Osteoblast (primary cell): ENCODE data around the gene RBM15B. TPM values are rescaled to one million over a fixed set of nuclear protein-coding genes. Genes with fewer than 3 reads are reported as not detected.

Experiments
- DNase-seq: peaks from one replicate; pipeline ENCODE4 v3.0.0; 2011; ENCODE audit warnings: low spot score, mixed read lengths; ENCODE audit not compliant: insufficient read length; ENCODE audit errors: missing footprints
- H2AFZ ChIP-seq: 2 replicates; pipeline ENCODE4 v1.6.0; 2011; ENCODE audit warnings: mild to moderate bottlenecking, low read length
- H3K27ac ChIP-seq: 2 replicates; pipeline ENCODE4 v1.5.1; 2011; ENCODE audit warnings: mild to moderate bottlenecking, low read depth, low read length, moderate library complexity
- H3K27me3 ChIP-seq: 2 replicates; pipeline ENCODE4 v1.6.0; 2012; ENCODE audit warnings: mild to moderate bottlenecking, control low read depth, inconsistent platforms, low read length, moderate library complexity; ENCODE audit not compliant: insufficient read depth
- H3K36me3 ChIP-seq: 2 replicates; pipeline ENCODE4 v1.5.1; 2011; ENCODE audit warnings: mild to moderate bottlenecking, low read length, control low read depth, moderate library complexity; ENCODE audit not compliant: insufficient read depth
- H3K4me1 ChIP-seq: 2 replicates; pipeline ENCODE4 v1.5.1; 2011; ENCODE audit warnings: mild to moderate bottlenecking, low read length, control low read depth, moderate library complexity; ENCODE audit not compliant: insufficient read depth
- H3K4me2 ChIP-seq: 2 replicates; pipeline ENCODE4 v1.6.0; 2011; ENCODE audit warnings: mild to moderate bottlenecking, low read length; ENCODE audit not compliant: insufficient read depth
- H3K4me3 ChIP-seq: fragments of 200-600 bp; sonication (generic); 3 replicates; pipeline ENCODE4 v1.5.1; 2012; ENCODE audit warnings: mild to moderate bottlenecking, low read length, inconsistent platforms; ENCODE audit not compliant: insufficient read depth
- H3K79me2 ChIP-seq: 2 replicates; pipeline ENCODE4 v1.6.0; 2012; ENCODE audit warnings: mild to moderate bottlenecking, low read length, control low read depth, inconsistent platforms; ENCODE audit not compliant: insufficient read depth
- H3K9me3 ChIP-seq: 2 replicates; pipeline ENCODE4 v1.5.1; 2011; ENCODE audit warnings: low read depth, low read length, control low read depth
- H4K20me1 ChIP-seq: 2 replicates; pipeline ENCODE4 v1.6.0; 2012; ENCODE audit warnings: mild to moderate bottlenecking, low read length, control low read depth; ENCODE audit not compliant: insufficient read depth
- CTCF ChIP-seq: IDR thresholded peaks from 2 replicates; pipeline ENCODE4 v1.5.1; 2011; ENCODE audit warnings: mild to moderate bottlenecking, low read depth, low read length, moderate library complexity; ENCODE audit errors: extremely low read depth
- total RNA-seq: library from RNA; depleted of rRNA; stranded (reverse); fragments of >200 nt; gene quantifications from 2 replicates; pipeline ENCODE4 v1.2.3, GENCODE V29; 2012

Gene RBM15B
- total RNA-seq, 1 donor, result 48.9 TPM

- peaks cover 62% of the 10 kb centered on the region for H3K36me3 ChIP-seq
- no peak overlapping the region for H3K4me3 ChIP-seq
- no peak overlapping the region for H3K4me2 ChIP-seq
- H2AFZ ChIP-seq, result no peak overlapping the region
- H3K4me1 ChIP-seq, result peaks cover 49% of the 10 kb centered on the region
- H3K27ac ChIP-seq, result no peak overlapping the region
- no peaks in the 10 kb centered on the region for H3K27me3 ChIP-seq
- peak; percentile 91 for DNase-seq
- H3K9me3 ChIP-seq, result no peaks in the 10 kb centered on the region
- peak; percentile 74 for TF ChIP-seq CTCF
- H3K79me2 ChIP-seq, result peaks cover 69% of the 10 kb centered on the region
- peaks cover 62% of the 10 kb centered on the region for H4K20me1 ChIP-seq
These were observed 1.5 kb upstream of the RBM15B start for GRCh38 chr3:51389423-51390183.

DNA sequence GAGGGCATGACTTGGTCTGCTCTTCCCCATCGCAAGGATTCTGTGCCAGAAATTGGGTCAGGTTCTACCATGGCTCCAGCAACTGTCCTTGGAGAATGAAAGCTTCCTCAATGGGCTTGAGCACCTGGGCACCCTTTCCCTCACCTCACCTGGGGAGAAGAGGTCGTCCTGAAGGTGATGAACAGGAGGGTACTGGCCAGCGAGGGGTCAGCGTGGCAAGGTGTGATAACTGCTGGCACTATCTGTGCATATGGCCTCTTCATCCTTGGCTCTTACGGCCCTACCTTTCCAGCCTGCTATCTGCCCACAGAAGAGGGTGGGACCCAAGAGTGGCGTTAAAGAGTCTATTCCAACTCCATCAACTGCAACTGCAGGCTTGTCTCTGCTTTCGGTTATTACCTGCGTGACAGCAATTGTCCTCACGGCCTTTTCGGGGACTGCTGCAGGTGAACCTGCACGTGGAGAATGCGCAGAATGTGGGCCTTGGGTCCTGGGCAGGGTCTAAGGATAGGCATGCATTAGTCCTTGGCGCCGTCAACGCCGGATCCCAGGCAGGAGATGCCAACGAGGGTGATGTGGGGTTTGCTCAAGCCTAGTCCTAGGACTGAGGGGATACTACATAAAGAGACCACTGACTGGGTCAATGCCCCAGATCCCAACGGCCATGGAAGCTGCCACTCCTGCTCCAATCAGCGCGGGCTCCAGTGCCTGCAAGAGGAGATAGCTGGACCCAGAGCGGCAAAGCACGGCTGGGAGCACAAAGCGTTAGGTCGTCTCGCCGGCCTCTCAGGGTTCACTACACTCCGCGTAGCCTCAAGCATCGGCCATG, 625 bp upstream of the RBM15B start:
- Histone ChIP-seq H3K36me3 (peaks cover 71% of the 10 kb centered on the region), H3K9me3 (no peaks in the 10 kb centered on the region), H3K4me3 (peak overlapping the region; percentile 79), H3K4me1 (peaks cover 50% of the 10 kb centered on the region), H3K4me2 (peak overlapping the region; percentile 80), H4K20me1 (peaks cover 70% of the 10 kb centered on the region), H3K79me2 (peaks cover 72% of the 10 kb centered on the region), H2AFZ (peak overlapping the region; percentile 79), H3K27me3 (no peaks in the 10 kb centered on the region), H3K27ac (no peak overlapping the region)
- peak; percentile 83 for DNase-seq
- no peak for TF ChIP-seq CTCF

DNA sequence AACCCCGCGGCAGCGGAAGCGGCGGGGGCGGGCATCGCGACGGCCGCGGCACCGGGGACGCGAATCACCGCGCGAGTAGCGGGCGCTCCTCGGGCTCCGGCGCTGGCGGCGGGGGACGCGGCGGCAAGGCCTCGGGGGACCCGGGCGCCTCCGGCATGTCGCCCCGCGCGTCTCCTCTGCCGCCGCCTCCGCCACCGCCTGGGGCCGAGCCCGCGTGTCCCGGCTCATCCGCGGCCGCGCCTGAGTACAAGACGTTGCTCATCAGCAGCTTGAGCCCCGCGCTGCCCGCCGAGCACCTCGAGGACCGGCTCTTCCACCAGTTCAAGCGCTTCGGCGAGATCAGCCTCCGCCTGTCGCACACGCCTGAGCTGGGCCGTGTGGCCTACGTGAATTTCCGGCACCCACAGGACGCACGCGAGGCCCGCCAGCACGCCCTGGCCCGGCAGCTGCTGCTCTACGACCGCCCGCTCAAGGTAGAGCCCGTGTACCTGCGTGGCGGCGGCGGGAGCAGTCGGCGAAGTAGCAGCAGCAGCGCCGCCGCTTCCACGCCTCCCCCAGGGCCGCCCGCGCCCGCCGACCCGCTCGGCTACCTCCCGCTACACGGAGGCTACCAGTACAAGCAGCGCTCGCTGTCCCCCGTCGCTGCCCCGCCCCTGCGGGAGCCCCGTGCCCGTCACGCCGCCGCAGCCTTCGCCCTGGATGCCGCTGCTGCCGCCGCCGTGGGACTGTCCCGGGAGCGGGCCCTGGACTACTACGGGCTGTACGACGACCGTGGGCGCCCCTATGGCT, 675 bp downstream of the RBM15B start:
- no peaks in the 10 kb centered on the region for H3K27me3 ChIP-seq
- TF ChIP-seq CTCF, result no peak
- H3K4me3 ChIP-seq, result peak overlapping the region; percentile 79
- H3K9me3 ChIP-seq, result no peaks in the 10 kb centered on the region
- peaks cover 72% of the 10 kb centered on the region for H3K79me2 ChIP-seq
- peaks cover 75% of the 10 kb centered on the region for H4K20me1 ChIP-seq
- peaks cover 38% of the 10 kb centered on the region for H3K4me1 ChIP-seq
- peak; percentile 90 for DNase-seq
- H3K4me2 ChIP-seq, result peak overlapping the region; percentile 82
- peaks cover 79% of the 10 kb centered on the region for H3K36me3 ChIP-seq
- no peak overlapping the region for H2AFZ ChIP-seq
- H3K27ac ChIP-seq, result peak overlapping the region; percentile 57
